HL-60 (cell line): Measurements from ENCODE around the gene PKP3.
"Not testable (repeated sequence)": the region's sequence is repeated elsewhere in the genome, so short reads cannot be mapped to it uniquely, and the experiment has no call there.

Experiments
- DNase-seq, 2 experiments: peaks; one replicate each; pipeline ENCODE4 v3.0.0-alpha.2; 2010 to 2020; ENCODE audit warnings: low read depth in 1 of 2, low spot score in 1 of 2
- H3K27ac ChIP-seq: fragments of 250-450 bp; sonication (Bioruptor Pico); replicated peaks from 2 replicates; pipeline ENCODE4 v1.5.1; 2020; ENCODE audit warnings: mild to moderate bottlenecking, moderate library complexity
- H3K27me3 ChIP-seq: fragments of 250-450 bp; sonication (Bioruptor Pico); 2 replicates; pipeline ENCODE4 v1.5.1; 2021; ENCODE audit warnings: mild to moderate bottlenecking, moderate library complexity; ENCODE audit not compliant: insufficient read depth, poor library complexity, severe bottlenecking
- H3K4me3 ChIP-seq: replicated peaks from 2 replicates; pipeline ENCODE4 v1.5.1; 2011; ENCODE audit warnings: mild to moderate bottlenecking, control low read depth, low read length; ENCODE audit not compliant: insufficient read depth
- GABPA ChIP-seq: IDR thresholded peaks from 2 replicates; pipeline ENCODE4 v1.6.1; 2012; ENCODE audit warnings: low read depth
- POLR2AphosphoS5 ChIP-seq: IDR thresholded peaks from 2 replicates; pipeline ENCODE4 v1.6.1; 2012; ENCODE audit warnings: low read depth
- SPI1 ChIP-seq: IDR thresholded peaks from 2 replicates; pipeline ENCODE4 v1.6.1; 2012; ENCODE audit warnings: low read depth, mild to moderate bottlenecking, borderline replicate concordance
- long read RNA-seq: library from polyadenylated mRNA; unstranded; transcript quantifications from one replicate; pipeline ENCODE4 v2.0.0, GENCODE V29; 2020
- TF ChIP-seq, protein P1 (sequence below): IDR thresholded peaks from 2 replicates; pipeline ENCODE4 v1.6.1; 2012; ENCODE audit warnings: low read depth; ENCODE audit not compliant: insufficient replicate concordance
- TF ChIP-seq, protein P2 (sequence below): IDR thresholded peaks from one replicate; pipeline ENCODE4 v1.5.1; 2011; ENCODE audit warnings: low read length, control low read depth, inconsistent platforms; ENCODE audit not compliant: insufficient read depth

PKP3 gene, protein sequence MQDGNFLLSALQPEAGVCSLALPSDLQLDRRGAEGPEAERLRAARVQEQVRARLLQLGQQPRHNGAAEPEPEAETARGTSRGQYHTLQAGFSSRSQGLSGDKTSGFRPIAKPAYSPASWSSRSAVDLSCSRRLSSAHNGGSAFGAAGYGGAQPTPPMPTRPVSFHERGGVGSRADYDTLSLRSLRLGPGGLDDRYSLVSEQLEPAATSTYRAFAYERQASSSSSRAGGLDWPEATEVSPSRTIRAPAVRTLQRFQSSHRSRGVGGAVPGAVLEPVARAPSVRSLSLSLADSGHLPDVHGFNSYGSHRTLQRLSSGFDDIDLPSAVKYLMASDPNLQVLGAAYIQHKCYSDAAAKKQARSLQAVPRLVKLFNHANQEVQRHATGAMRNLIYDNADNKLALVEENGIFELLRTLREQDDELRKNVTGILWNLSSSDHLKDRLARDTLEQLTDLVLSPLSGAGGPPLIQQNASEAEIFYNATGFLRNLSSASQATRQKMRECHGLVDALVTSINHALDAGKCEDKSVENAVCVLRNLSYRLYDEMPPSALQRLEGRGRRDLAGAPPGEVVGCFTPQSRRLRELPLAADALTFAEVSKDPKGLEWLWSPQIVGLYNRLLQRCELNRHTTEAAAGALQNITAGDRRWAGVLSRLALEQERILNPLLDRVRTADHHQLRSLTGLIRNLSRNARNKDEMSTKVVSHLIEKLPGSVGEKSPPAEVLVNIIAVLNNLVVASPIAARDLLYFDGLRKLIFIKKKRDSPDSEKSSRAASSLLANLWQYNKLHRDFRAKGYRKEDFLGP
- long read RNA-seq, result 0 reads

DNA sequence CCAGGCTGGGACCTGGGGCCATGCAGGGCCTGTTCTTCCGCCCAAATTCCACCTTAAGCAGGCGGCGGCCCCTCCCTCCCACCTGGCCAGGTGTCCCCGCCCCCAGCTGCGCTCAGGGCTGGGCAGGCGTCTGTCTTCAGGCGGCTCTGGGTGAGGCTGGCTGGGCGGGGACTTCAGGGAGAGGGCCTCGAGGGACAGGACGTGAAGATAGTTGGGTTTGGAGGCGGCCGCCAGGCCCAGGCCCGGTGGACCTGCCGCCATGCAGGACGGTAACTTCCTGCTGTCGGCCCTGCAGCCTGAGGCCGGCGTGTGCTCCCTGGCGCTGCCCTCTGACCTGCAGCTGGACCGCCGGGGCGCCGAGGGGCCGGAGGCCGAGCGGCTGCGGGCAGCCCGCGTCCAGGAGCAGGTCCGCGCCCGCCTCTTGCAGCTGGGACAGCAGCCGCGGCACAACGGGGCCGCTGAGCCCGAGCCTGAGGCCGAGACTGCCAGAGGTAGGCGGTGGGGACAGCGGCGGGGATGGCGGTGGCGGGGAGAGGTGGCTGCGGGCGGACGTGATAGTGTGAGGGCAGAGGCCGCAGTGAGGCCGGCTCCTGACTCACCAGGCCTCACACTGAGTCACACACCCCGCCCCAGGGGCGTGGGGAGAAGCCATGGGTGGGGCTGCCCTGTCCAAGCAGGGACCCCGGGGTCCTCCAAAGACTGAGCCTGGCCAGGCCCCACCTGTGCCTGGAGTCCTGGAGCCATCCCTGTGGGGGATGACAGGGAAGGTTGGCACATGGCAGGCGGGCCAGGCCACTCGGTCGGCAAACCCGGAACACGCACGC is at the start of gene PKP3:
Gene PKP3 (plus strand): TSS at position 176 of the 824 bp plus-strand sequence. CDS start 84 bp downstream, at position 260.
- Histone ChIP-seq H3K4me3 (no peak within 1 kb of the TSS), H3K27ac (no peak within 1 kb of the TSS)
- DNase-seq, result no peak

DNA sequence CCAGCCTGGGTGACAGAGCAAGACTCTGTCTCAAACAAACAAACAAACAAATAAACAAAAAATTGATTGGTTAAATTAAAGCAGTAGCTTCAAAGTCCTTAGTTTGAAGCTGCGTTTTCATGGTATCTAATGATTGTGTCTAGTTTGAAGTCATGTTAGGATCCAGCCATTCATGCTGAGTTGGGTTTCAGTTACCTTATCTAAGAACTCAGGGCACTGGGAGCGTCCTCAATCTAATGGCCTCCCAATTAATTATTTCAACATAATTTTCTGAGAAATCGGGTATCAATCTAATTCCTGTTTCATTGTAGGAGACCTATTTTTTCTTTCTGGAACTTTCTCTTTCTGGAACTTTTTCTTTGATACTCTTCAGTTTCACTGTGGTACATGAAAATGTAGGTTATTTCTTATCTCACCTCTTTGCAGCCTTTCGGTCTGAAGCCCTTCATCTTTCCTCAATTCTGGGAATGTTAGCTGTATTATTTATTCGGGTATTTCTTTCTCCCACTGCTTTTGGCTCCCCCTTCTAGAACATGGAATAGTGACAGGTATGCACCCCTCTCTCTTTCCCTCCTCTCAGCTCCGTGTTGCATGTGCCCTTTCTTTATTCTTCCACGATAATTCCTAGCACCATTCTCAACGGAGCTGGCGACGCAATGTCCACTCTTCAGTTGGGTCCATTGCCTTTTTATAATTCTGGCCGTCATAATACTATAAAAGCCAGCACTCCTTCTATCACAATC is 49.0 kb upstream of the PKP3 start:
- DNase-seq, result no peak
- TF ChIP-seq SPI1, result no peak
- TF ChIP-seq, protein P1, sequence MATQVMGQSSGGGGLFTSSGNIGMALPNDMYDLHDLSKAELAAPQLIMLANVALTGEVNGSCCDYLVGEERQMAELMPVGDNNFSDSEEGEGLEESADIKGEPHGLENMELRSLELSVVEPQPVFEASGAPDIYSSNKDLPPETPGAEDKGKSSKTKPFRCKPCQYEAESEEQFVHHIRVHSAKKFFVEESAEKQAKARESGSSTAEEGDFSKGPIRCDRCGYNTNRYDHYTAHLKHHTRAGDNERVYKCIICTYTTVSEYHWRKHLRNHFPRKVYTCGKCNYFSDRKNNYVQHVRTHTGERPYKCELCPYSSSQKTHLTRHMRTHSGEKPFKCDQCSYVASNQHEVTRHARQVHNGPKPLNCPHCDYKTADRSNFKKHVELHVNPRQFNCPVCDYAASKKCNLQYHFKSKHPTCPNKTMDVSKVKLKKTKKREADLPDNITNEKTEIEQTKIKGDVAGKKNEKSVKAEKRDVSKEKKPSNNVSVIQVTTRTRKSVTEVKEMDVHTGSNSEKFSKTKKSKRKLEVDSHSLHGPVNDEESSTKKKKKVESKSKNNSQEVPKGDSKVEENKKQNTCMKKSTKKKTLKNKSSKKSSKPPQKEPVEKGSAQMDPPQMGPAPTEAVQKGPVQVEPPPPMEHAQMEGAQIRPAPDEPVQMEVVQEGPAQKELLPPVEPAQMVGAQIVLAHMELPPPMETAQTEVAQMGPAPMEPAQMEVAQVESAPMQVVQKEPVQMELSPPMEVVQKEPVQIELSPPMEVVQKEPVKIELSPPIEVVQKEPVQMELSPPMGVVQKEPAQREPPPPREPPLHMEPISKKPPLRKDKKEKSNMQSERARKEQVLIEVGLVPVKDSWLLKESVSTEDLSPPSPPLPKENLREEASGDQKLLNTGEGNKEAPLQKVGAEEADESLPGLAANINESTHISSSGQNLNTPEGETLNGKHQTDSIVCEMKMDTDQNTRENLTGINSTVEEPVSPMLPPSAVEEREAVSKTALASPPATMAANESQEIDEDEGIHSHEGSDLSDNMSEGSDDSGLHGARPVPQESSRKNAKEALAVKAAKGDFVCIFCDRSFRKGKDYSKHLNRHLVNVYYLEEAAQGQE, result no peak
- TF ChIP-seq, protein P2, sequence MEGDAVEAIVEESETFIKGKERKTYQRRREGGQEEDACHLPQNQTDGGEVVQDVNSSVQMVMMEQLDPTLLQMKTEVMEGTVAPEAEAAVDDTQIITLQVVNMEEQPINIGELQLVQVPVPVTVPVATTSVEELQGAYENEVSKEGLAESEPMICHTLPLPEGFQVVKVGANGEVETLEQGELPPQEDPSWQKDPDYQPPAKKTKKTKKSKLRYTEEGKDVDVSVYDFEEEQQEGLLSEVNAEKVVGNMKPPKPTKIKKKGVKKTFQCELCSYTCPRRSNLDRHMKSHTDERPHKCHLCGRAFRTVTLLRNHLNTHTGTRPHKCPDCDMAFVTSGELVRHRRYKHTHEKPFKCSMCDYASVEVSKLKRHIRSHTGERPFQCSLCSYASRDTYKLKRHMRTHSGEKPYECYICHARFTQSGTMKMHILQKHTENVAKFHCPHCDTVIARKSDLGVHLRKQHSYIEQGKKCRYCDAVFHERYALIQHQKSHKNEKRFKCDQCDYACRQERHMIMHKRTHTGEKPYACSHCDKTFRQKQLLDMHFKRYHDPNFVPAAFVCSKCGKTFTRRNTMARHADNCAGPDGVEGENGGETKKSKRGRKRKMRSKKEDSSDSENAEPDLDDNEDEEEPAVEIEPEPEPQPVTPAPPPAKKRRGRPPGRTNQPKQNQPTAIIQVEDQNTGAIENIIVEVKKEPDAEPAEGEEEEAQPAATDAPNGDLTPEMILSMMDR, result no peak
- no peak for TF ChIP-seq POLR2AphosphoS5
- no peak for TF ChIP-seq GABPA
- Histone ChIP-seq H3K4me3 (no peak overlapping the region), H3K27me3 (no peaks in the 10 kb centered on the region), H3K27ac (no peak overlapping the region)

More for the DNA sequence above, at the start of gene PKP3:
- peaks cover 9% of the 10 kb centered on the region for H3K27me3 ChIP-seq
- TF ChIP-seq GABPA, result no peak
- TF ChIP-seq, protein P1, result no peak
- TF ChIP-seq, protein P2, result no peak
- TF ChIP-seq SPI1, result no peak
- no peak for TF ChIP-seq POLR2AphosphoS5

DNA sequence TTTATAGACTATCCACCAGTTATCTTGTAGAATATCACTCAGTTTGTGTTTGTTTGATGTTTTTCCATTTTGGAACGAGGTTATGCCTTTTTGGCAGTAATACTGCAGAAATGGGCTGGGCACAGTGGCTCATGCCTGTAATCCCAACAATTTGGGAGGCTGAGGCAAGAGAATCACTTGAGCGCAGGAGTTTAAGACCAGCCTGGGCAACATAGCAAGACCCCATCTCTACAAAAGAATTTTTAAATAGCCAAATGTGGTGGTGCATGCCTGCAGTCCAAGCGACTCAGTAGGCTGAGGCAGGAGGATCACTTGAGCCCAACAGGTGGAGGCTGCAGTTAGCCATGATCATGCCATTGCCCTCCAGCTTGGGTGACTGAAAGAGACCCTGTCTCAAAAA is 47.5 kb upstream of the PKP3 start:
- Histone ChIP-seq H3K27me3 (no peaks in the 10 kb centered on the region), H3K27ac (no peak overlapping the region), H3K4me3 (no peak overlapping the region)
- TF ChIP-seq GABPA, result no peak
- DNase-seq, result no peak

DNA sequence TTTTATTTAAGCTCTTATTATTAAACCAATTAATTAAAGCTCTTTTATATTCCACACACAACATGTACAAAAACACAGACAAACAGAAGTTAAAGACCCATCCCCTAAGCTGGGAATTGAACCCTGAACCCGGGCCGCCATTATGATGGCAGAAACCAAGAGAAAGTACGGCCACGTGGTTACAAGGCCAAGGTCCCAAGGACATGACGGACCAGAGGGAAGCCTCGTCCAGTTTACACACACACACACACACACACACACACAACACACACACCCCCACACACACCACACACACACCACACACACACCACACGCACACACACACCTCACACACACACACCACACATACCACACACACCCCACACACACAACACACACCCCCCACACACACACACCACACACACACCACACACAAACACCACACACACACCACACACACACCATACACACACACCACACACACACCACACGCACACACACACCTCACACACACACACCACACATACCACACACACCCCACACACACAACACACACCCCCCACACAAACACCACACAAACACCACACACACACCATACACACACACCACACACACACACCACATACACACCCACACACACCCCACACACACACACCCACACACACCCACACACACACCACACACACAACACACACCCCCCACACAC is 44.6 kb upstream of the PKP3 start:
- DNase-seq, H3K27ac ChIP-seq, H3K27me3 ChIP-seq, H3K4me3 ChIP-seq: not testable (repeated sequence)

DNA sequence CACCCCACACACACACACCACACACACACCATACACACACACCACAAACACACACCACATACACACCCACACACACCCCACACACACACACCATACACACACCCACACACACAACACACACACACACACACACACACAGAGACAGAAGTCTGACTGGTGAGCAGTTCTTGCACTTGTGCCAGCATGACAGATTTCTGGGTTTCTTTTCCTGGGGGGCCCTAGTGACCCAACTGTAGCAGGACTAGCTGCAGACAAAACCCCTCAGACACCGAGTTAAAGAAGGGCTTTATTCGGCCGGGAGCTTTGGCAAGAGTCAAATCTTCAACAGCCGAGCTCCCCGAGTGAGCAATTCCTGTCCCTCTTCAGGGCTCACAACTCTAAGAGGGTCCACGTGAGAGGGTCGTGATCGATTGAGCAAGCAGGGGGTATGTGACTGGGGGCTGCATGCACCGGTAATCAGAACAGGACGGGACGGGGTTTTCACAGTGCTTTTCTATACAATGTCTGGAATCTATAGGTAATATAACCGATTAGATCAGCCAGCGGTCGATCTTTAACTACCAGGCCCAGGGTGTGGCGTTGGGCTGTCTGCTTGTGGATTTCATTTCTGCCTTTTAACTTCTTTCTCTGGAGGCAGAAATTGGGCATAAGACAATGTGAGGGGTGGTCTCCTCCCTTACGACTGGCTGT is 43.8 kb upstream of the PKP3 start:
- H3K27me3 ChIP-seq, H3K4me3 ChIP-seq, DNase-seq: not testable (repeated sequence)
- peak overlapping the region; percentile 22 for H3K27ac ChIP-seq
